AG04450 (cell line): Measurements from ENCODE around the gene MAP3K15. TPM values are rescaled to one million over a fixed set of nuclear protein-coding genes. Genes with fewer than 3 reads are reported as not detected.

Experiments used
- CTCF ChIA-PET: fragments of 300-600, 350-600 bp; formaldehyde crosslinking; extraction: SDS; loops from one replicate; lab custom pipeline; 2022; ENCODE audit warnings: antibody characterized with exemption, inconsistent platforms; lab: Charles Lee
- POLR2A ChIA-PET: fragments of 350-600 bp; formaldehyde crosslinking; extraction: SDS; loops from one replicate; lab custom pipeline; 2021; ENCODE audit warnings: antibody characterized with exemption, inconsistent platforms; lab: Yijun Ruan, JAX
- DNase-seq: peaks from one replicate; pipeline ENCODE4 v3.0.0-alpha.2; 2011; ENCODE audit warnings: low read depth, low spot score
- H3K27ac ChIP-seq: one replicate; pipeline ENCODE4 v1.5.1; 2012; ENCODE audit warnings: low read depth, low read length, control low read depth
- H3K27me3 ChIP-seq: one replicate; pipeline ENCODE4 v1.6.0; 2012; ENCODE audit warnings: low read length; ENCODE audit not compliant: control insufficient read depth, insufficient read depth
- H3K4me3 ChIP-seq: 2 replicates; pipeline ENCODE4 v1.5.1; 2011; ENCODE audit warnings: mild to moderate bottlenecking, low read depth, low read length, control low read depth
- H3K9me3 ChIP-seq: 2 replicates; pipeline ENCODE4 v1.5.1; 2012; ENCODE audit warnings: low read length; ENCODE audit not compliant: control insufficient read depth, insufficient read depth
- polyA plus RNA-seq: library from polyadenylated mRNA; depleted of rRNA; stranded (reverse); fragments of >200 nt; gene quantifications from 2 replicates; pipeline ENCODE4 v1.2.3, GENCODE V29; 2011
- TF ChIP-seq, protein P1 (sequence below): IDR thresholded peaks from 2 replicates; pipeline ENCODE4 v1.5.1; 2011; ENCODE audit warnings: low read depth, low read length, control low read depth, inconsistent platforms

The MAP3K15 gene
- polyA plus RNA-seq, 1 experiment, result 0.35 TPM

DNA sequence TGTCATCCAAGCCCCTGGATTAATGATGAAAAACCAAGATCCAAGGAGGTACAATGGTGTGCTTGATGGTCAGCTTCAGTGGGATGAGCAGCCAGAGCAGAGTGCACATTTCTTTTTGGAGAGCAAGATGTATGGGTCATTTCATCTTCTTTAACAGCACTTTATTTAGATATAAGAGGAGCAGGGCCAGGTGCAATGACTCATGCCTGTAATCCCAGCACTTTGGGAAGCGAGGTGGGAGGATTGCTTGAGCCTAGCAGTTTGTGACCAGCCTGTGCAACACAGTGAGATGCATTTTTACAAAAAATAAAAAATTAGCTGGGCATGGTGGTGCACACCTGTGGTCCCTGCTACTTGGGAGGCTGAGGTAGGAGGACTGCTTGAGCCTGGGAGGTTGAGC lies 45.3 kb upstream of the MAP3K15 start:
- POLR2A ChIA-PET, result no interaction called here
- no peak for DNase-seq
- no peaks in the 10 kb centered on the region for H3K9me3 ChIP-seq

DNA sequence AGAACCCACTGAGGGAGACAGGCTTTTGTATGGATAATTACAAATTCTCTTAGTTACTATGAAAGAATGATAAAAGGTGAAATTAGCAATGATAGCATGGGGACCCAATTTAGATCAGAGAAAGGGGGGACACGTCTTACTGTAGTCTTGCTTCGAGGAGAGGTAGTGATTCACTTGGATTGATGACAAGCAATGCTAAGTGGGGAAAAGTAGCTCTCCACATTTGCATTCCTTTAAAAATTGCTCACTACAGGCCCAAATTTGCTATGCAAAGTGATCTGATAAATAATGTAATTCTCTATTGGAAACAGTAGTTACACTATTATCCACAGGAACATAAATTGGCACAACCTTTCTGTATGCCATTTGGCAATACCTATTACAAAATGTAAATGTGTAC lies 42.5 kb upstream of the MAP3K15 start:
- POLR2A ChIA-PET, result no interaction called here
- CTCF ChIA-PET, result no interaction called here
- no peaks in the 10 kb centered on the region for H3K27me3 ChIP-seq
- H3K4me3 ChIP-seq, result no peak overlapping the region
- no peak overlapping the region for H3K27ac ChIP-seq
- H3K9me3 ChIP-seq, result no peaks in the 10 kb centered on the region
- TF ChIP-seq, protein P1, sequence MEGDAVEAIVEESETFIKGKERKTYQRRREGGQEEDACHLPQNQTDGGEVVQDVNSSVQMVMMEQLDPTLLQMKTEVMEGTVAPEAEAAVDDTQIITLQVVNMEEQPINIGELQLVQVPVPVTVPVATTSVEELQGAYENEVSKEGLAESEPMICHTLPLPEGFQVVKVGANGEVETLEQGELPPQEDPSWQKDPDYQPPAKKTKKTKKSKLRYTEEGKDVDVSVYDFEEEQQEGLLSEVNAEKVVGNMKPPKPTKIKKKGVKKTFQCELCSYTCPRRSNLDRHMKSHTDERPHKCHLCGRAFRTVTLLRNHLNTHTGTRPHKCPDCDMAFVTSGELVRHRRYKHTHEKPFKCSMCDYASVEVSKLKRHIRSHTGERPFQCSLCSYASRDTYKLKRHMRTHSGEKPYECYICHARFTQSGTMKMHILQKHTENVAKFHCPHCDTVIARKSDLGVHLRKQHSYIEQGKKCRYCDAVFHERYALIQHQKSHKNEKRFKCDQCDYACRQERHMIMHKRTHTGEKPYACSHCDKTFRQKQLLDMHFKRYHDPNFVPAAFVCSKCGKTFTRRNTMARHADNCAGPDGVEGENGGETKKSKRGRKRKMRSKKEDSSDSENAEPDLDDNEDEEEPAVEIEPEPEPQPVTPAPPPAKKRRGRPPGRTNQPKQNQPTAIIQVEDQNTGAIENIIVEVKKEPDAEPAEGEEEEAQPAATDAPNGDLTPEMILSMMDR, result no peak
- no peak for DNase-seq

More for the DNA sequence above, 45.3 kb upstream of the MAP3K15 start:
- CTCF ChIA-PET, result no interaction called here
- no peak overlapping the region for H3K4me3 ChIP-seq
- H3K27me3 ChIP-seq, result no peaks in the 10 kb centered on the region
- TF ChIP-seq, protein P1, result no peak
- no peak overlapping the region for H3K27ac ChIP-seq

DNA sequence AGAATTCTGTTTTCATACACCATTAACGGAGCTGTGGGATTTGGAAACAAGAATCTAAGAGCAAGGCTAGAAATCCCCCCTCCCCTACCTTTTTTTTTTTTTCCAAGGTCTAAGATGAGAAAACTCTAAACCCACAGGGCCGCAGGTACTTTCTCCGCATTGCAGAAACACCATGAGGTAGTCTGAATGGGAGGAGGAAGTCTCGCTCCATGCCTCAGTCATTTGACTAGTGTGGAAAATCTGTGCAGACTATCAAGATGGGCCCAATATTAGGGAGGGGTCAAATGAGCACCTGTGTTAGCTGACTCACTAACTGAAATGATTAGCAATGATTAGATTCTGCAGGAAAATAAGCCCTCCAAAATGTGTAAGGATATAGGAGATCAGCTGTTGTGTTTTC lies 40.9 kb upstream of the MAP3K15 start:
- Histone ChIP-seq H3K9me3 (no peaks in the 10 kb centered on the region), H3K27me3 (no peaks in the 10 kb centered on the region), H3K4me3 (no peak overlapping the region), H3K27ac (no peak overlapping the region)
- ChIA-PET CTCF (no interaction called here), POLR2A (no interaction called here)
- no peak for DNase-seq
- TF ChIP-seq, protein P1, result no peak

DNA sequence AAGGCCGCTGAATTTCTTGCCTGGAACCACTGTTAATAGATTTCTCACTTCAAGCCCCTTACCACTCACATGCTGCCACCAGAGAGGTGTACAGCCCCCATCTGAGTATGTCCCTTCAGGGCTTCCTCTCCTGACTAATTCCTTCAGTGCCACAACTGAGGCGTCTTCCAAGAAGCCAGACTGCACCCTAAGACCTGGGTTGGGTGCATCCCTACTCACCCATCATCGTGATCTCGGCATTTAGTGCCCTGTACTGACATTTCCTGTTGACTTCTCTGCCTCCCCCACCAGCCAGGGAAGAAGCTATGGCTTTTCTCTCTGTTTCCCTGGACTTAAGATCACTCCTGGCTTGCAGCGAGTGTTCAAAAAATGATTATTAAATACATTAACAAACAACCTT lies 40.4 kb upstream of the MAP3K15 start:
- CTCF ChIA-PET, result no interaction called here
- Histone ChIP-seq H3K27ac (no peak overlapping the region), H3K9me3 (no peaks in the 10 kb centered on the region), H3K27me3 (no peaks in the 10 kb centered on the region), H3K4me3 (no peak overlapping the region)
- POLR2A ChIA-PET, result no interaction called here
- TF ChIP-seq, protein P1, result no peak
- no peak for DNase-seq

DNA sequence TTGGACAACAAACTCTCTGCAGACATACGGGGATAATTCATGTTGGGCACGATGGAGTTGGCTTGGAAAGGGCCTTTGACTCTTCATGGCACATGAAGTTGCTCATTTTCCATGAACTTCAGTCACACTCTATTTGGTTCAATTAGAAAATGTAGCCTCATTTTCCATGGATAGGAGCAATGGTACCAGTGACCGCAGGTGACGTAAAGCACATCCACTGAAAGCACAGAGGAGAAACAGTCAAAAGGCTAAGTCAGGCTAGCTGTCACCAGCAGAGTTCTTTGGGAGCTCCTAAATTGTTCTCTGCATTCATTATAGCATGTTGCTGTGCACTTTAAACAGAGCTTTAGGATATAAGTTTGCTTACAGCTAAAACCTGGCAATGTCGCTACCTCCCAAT lies 39.9 kb upstream of the MAP3K15 start:
- POLR2A ChIA-PET, result no interaction called here
- CTCF ChIA-PET, result no interaction called here
- H3K27ac ChIP-seq, result peak overlapping the region; percentile 47

More for the DNA sequence above, 39.9 kb upstream of the MAP3K15 start:
- TF ChIP-seq, protein P1, result no peak
- DNase-seq, result no peak
- Histone ChIP-seq H3K9me3 (no peaks in the 10 kb centered on the region), H3K27me3 (no peaks in the 10 kb centered on the region), H3K4me3 (no peak overlapping the region)
